ENCODE data around the gene SCNN1G. TPM values are rescaled to one million over a fixed set of nuclear protein-coding genes. Genes with fewer than 3 reads are reported as not detected.

SCNN1G gene
- total RNA-seq, 1 experiment from 2014 or later: 1.3 TPM

- no peak; the same call in 1 of the 2 replicates for TF ChIP-seq E2F5 (CRISPR knock-in tag; IDR thresholded peaks at IDR 0.05)
- TF ChIP-seq ELF4 (CRISPR knock-in tag; IDR thresholded peaks at IDR 0.05; ENCODE audit: low read depth): no peak
- TF ChIP-seq EMX1 (CRISPR knock-in tag; IDR thresholded peaks at IDR 0.05): no peak
- no peak for TF ChIP-seq SOX15 (CRISPR knock-in tag; IDR thresholded peaks at IDR 0.05)
- no peak for TF ChIP-seq ZNF671 (CRISPR knock-in tag; IDR thresholded peaks at IDR 0.05)
- no peak for TF ChIP-seq PRDM15 (CRISPR knock-in tag; IDR thresholded peaks at IDR 0.05)
- no peak for TF ChIP-seq ZNF281 (CRISPR knock-in tag; IDR thresholded peaks at IDR 0.05)
- TF ChIP-seq FOXK1 (CRISPR knock-in tag; IDR thresholded peaks at IDR 0.05): peak; percentile 63; the same call in 1 of the 2 replicates
- TF ChIP-seq KAT7 (CRISPR knock-in tag; IDR thresholded peaks at IDR 0.05; ENCODE audit: borderline replicate concordance): no peak
- TF ChIP-seq TEAD4 (CRISPR knock-in tag; IDR thresholded peaks at IDR 0.05): no peak
- TF ChIP-seq ZNF425 (CRISPR knock-in tag; conservative IDR thresholded peaks at IDR 0.05): no peak
- no peak for TF ChIP-seq SMAD3 (CRISPR knock-in tag; IDR thresholded peaks at IDR 0.05; ENCODE audit: borderline replicate concordance)
- no peak for TF ChIP-seq ZMAT4 (CRISPR knock-in tag; IDR thresholded peaks at IDR 0.05)
- TF ChIP-seq ESRRA (CRISPR knock-in tag; IDR thresholded peaks at IDR 0.05; ENCODE audit: borderline replicate concordance): no peak
- peak; percentile 80 for TF ChIP-seq CTCF (IDR thresholded peaks at IDR 0.05)
- TF ChIP-seq USF1 (CRISPR knock-in tag; IDR thresholded peaks at IDR 0.05): no peak
- no peak for TF ChIP-seq MLX (CRISPR knock-in tag; IDR thresholded peaks at IDR 0.05)
- peak; percentile 82 for TF ChIP-seq ZNF423 (CRISPR knock-in tag; IDR thresholded peaks at IDR 0.05)
- TF ChIP-seq ZNF512 (CRISPR knock-in tag; IDR thresholded peaks at IDR 0.05; ENCODE audit: borderline replicate concordance): 0 out of 2 replicates have a peak, but pooled peaks have one; percentile 51
- no peak for TF ChIP-seq ATF1 (CRISPR knock-in tag; IDR thresholded peaks at IDR 0.05)
- TF ChIP-seq NR1H2 (CRISPR knock-in tag; IDR thresholded peaks at IDR 0.05): no peak
- TF ChIP-seq MYBL2 (CRISPR knock-in tag; IDR thresholded peaks at IDR 0.05): no peak
- TF ChIP-seq ZNF317 (CRISPR knock-in tag; IDR thresholded peaks at IDR 0.05; ENCODE audit: borderline replicate concordance, low read depth): no peak
Measured at GRCh38 chr16:23182206-23182678, 303 bp upstream of the SCNN1G start (continued).

Data from WTC11 (cell line).